ENCODE results near the gene SLC22A17. TPM values are rescaled to one million over a fixed set of nuclear protein-coding genes. Genes with fewer than 3 reads are reported as not detected.
"Not testable (repeated sequence)": the region's sequence is repeated elsewhere in the genome, so short reads cannot be mapped to it uniquely, and the experiment has no call there.

The SLC22A17 gene
- total RNA-seq = 1 to 10 TPM in 3 of 4 donors, under 1 TPM in 1; 0.88 to 9.2 (median 3.3) TPM

DNA sequence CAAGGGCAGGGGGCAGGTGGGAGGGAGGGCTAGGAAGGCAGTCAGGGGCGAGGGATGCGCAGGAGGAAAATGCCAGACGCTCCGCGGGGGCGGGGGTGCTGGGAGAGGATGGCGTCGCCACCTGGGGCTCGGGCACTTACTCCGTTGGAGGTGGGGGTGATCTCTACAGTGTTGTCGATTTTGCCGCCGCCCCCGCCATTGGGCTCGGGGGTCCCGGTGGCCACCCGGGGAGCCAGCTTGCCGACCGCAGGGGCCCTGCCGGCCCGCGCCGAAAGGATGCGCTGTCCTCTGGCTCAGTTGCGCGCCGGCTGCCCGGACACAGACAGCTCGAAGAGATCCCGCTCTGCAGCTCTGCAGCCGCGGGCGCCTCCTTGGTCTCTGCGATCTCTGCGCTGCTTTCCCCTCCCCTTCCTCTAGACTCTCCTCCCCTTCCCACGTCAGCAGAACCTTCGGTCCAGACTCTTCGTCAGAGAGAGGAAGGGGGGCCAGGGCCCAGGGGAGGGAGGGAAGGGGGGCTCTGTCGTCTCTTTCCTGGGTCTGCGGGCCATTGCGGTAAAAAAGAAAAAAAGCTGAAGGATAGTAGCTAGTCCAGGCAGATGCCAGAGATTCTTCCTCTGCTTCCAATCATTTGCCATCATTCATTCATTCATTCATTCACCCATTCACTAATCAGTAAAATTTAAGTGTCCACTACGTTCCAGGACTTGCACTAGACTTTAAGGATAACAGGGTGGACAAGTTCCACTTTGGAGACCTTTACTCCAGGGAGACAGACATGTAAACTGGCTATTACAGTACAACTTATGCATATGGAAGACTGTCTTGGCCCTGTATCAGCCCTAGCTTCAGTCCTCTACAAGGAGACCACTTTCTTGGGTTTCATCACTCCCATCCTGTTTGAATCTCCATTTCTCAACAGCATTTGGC lies at the start of gene SLC22A17:
TSS of gene SLC22A17 (minus strand) at position 382 of the 927 bp plus-strand sequence.
- peak in 2 of 4 donors; percentile 27 to 56 for TF ChIP-seq POLR2A (IDR thresholded peaks at IDR 0.05)
- TF ChIP-seq, protein P1, sequence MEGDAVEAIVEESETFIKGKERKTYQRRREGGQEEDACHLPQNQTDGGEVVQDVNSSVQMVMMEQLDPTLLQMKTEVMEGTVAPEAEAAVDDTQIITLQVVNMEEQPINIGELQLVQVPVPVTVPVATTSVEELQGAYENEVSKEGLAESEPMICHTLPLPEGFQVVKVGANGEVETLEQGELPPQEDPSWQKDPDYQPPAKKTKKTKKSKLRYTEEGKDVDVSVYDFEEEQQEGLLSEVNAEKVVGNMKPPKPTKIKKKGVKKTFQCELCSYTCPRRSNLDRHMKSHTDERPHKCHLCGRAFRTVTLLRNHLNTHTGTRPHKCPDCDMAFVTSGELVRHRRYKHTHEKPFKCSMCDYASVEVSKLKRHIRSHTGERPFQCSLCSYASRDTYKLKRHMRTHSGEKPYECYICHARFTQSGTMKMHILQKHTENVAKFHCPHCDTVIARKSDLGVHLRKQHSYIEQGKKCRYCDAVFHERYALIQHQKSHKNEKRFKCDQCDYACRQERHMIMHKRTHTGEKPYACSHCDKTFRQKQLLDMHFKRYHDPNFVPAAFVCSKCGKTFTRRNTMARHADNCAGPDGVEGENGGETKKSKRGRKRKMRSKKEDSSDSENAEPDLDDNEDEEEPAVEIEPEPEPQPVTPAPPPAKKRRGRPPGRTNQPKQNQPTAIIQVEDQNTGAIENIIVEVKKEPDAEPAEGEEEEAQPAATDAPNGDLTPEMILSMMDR (IDR thresholded peaks at IDR 0.05) = no peak
- Histone ChIP-seq H3K4me3 (peak within 1 kb of the TSS; percentile 35 to 73 (median 60)), H3K27ac (peak within 1 kb of the TSS in 3 of 4 donors; percentile 39 to 70 (median 56)), H3K36me3 (peaks cover 0 to 19% (median 7%) of the 10 kb centered on the region in 3 donors), H3K9me3 (no peaks in the 10 kb centered on the region), H3K4me1 (peaks cover 9 to 21% (median 15%) of the 10 kb centered on the region in 3 donors), H3K27me3 (peaks cover 0 to 36% (median 0%) of the 10 kb centered on the region in 4 donors)
- WGBS, 2 donors = 0 to 1% methylated on average over 16 to 24 of the region's 42 CpGs
- intact Hi-C loops (cut with DNase I) = no loop called here
- no peak for DNase-seq

- Histone ChIP-seq H3K27me3 (peaks cover 0 to 40% (median 0%) of the 10 kb centered on the region in 4 donors), H3K9me3 (no peaks in the 10 kb centered on the region), H3K27ac (no peak overlapping the region), H3K4me3 (no peak overlapping the region), H3K36me3 (no peaks in the 10 kb centered on the region), H3K4me1 (no peaks in the 10 kb centered on the region)
- no peak for DNase-seq
- intact Hi-C loops (cut with DNase I) = no loop called here
- 63 to 74% methylated on average over 4 of the region's 4 CpGs for WGBS, 2 donors
- TF ChIP-seq, protein P1 (IDR thresholded peaks at IDR 0.05) = no peak
- TF ChIP-seq POLR2A (IDR thresholded peaks at IDR 0.05) = no peak
Measured at GRCh38 chr14:23401291-23401690, 48.6 kb upstream of the SLC22A17 start.

DNA sequence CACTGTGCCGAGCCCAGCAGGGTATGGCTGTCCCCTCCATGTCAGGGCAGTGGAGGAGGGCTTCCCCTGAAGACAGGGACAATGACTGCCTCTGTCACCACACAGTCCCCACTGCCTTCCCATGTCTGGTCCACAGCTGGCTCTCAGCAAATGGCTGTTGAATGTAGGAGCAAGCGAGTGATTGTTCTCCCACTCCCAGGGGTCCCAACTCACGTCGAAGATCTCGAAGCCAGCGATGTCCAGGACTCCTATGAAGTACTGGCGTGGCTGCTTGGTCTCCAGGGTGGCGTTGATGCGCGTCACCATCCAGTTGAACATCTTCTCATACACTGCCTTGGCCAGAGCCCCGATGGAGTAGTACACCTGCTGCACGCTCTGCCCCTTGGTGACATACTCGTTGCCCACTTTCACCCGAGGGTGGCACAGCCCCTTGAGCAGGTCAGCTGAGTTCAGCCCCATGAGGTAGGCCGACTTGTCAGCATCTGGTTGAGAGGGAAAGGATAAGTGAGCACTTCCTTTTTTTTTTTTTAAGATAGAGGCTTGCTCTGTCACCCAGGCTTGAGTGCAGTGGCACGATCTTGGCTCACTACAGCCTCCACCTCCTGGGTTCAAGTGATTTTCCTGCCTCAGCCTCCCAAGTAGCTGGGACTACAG lies 47.9 kb upstream of the SLC22A17 start:
- H3K27ac ChIP-seq; DNase-seq; H3K36me3 ChIP-seq; H3K4me1 ChIP-seq; H3K9me3 ChIP-seq; H3K4me3 ChIP-seq; intact Hi-C loops (cut with DNase I): not testable (repeated sequence)
- H3K27me3 ChIP-seq = peaks cover 0 to 34% (median 0%) of the 10 kb centered on the region in 4 donors
- WGBS, 2 donors = 85 to 86% methylated on average over 10 to 16 of the region's 16 CpGs

- H3K27me3 ChIP-seq = peaks cover 0 to 23% (median 0%) of the 10 kb centered on the region in 4 donors
- no peak overlapping the region for H3K27ac ChIP-seq
- no peaks in the 10 kb centered on the region for H3K4me1 ChIP-seq
- no peaks in the 10 kb centered on the region for H3K36me3 ChIP-seq
- H3K9me3 ChIP-seq = no peaks in the 10 kb centered on the region
- intact Hi-C loops (cut with DNase I) = no loop called here
- no peak for TF ChIP-seq POLR2A (IDR thresholded peaks at IDR 0.05)
- TF ChIP-seq, protein P1 (IDR thresholded peaks at IDR 0.05) = no peak
- no peak overlapping the region for H3K4me3 ChIP-seq
- 67 to 82% methylated on average over 1 to 6 of the region's 6 CpGs for WGBS, 2 donors
- no peak for DNase-seq
Measured at GRCh38 chr14:23399591-23399990, 46.9 kb upstream of the SLC22A17 start.

DNA sequence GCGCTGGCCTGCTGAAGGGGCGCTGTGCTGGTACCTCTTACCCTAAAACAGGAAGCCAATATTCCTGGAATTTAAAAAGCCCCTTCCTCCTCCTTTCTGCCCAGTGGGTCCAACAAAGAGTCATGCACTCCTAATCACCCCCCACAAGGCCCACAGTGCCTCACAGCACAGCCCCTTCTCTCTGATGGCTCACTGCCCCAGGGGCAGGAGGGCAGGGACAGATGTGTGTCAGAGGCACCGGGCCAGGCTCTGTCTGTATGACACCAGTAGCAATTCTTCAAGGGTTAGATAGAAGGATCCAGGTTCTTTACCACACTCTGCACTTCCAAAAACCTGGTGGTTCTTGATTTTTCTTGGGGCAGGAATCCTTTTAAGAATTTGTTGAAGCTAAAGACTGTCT lies 46.4 kb upstream of the SLC22A17 start:
- no peak overlapping the region for H3K27ac ChIP-seq
- H3K9me3 ChIP-seq = no peaks in the 10 kb centered on the region
- TF ChIP-seq POLR2A (IDR thresholded peaks at IDR 0.05) = no peak
- TF ChIP-seq, protein P1 (IDR thresholded peaks at IDR 0.05) = no peak
- no peak for DNase-seq
- H3K36me3 ChIP-seq = no peaks in the 10 kb centered on the region
- peaks cover 0 to 19% (median 0%) of the 10 kb centered on the region in 4 donors for H3K27me3 ChIP-seq
- no peak overlapping the region for H3K4me3 ChIP-seq
- 83 to 89% methylated on average over 3 of the region's 3 CpGs for WGBS, 2 donors
- no peaks in the 10 kb centered on the region for H3K4me1 ChIP-seq
- intact Hi-C loops (cut with DNase I) = no loop called here
